ENCODE measurements around the gene ZNF132.
"Not testable (repeated sequence)": the region's sequence is repeated elsewhere in the genome, so short reads cannot be mapped to it uniquely, and the experiment has no call there.

ZNF132 gene

GRCh38 chr19:58439576-58440554 lies at the start of gene ZNF132:
ZNF132 (minus strand) TSS chr19:58440153; CDS start chr19:58439821, 332 bp downstream.
- DNase-seq = peak; percentile 95

GRCh38 chr19:58484349-58484748 lies 44.4 kb upstream of the ZNF132 start:
- DNase-seq = not testable (repeated sequence)

GRCh38 chr19:58483776-58484175 lies 43.8 kb upstream of the ZNF132 start:
- DNase-seq = no peak

GRCh38 chr19:58482372-58482771 lies 42.4 kb upstream of the ZNF132 start:
- no peak for DNase-seq

GRCh38 chr19:58480831-58481230 lies 40.9 kb upstream of the ZNF132 start:
- DNase-seq = no peak

- DNase-seq = no peak
These were observed 40.5 kb upstream of the ZNF132 start for GRCh38 chr19:58480481-58480830.

GRCh38 chr19:58479736-58480480 lies 40.0 kb upstream of the ZNF132 start:
- DNase-seq = no peak

- DNase-seq = no peak
These were observed 39.4 kb upstream of the ZNF132 start for GRCh38 chr19:58479303-58479702.

GRCh38 chr19:58477871-58478270 lies 37.9 kb upstream of the ZNF132 start:
- no peak for DNase-seq

- no peak for DNase-seq
These were observed 37.2 kb upstream of the ZNF132 start for GRCh38 chr19:58477130-58477529.

- DNase-seq = no peak
These were observed 36.6 kb upstream of the ZNF132 start for GRCh38 chr19:58476498-58477015.

- DNase-seq = peak; percentile 97
These were observed 36.0 kb upstream of the ZNF132 start, which contains the start of gene ZNF446 for GRCh38 chr19:58475714-58476497. ZNF446 (plus strand) TSS chr19:58476352; CDS start chr19:58477219, 867 bp downstream.

- no peak for DNase-seq
These were observed 35.2 kb upstream of the ZNF132 start for GRCh38 chr19:58474997-58475713.

GRCh38 chr19:58474291-58474996 lies 34.5 kb upstream of the ZNF132 start:
- no peak for DNase-seq

GRCh38 chr19:58473775-58474174 lies 33.8 kb upstream of the ZNF132 start:
- no peak for DNase-seq

GRCh38 chr19:58471736-58472135 lies 31.8 kb upstream of the ZNF132 start:
- DNase-seq = no peak

- DNase-seq = not testable (repeated sequence)
These were observed 31.0 kb upstream of the ZNF132 start for GRCh38 chr19:58470837-58471543.

GRCh38 chr19:58469241-58470013 lies 29.5 kb upstream of the ZNF132 start:
- no peak for DNase-seq

- DNase-seq = no peak
These were observed 28.4 kb upstream of the ZNF132 start for GRCh38 chr19:58468216-58468839.
